KMS-11 (cell line): ENCODE measurements around the gene SETSIP.
"Not testable (repeated sequence)": the region's sequence is repeated elsewhere in the genome, so short reads cannot be mapped to it uniquely, and the experiment has no call there.

ENCODE experiments used
- H2AFZ ChIP-seq: fragments of 200-600 bp; sonication (generic); 2 replicates; pipeline ENCODE4 v1.6.1; 2016; ENCODE audit warnings: antibody characterized with exemption, mixed run types, low read depth
- H3K27ac ChIP-seq: fragments of 200-600 bp; sonication (generic); 2 replicates; pipeline ENCODE4 v1.6.1; 2016; ENCODE audit warnings: mild to moderate bottlenecking, mixed run types
- H3K27me3 ChIP-seq: fragments of 200-600 bp; sonication (generic); 2 replicates; pipeline ENCODE4 v1.6.1; 2017; ENCODE audit warnings: mild to moderate bottlenecking, low read depth, mixed run types, moderate library complexity; ENCODE audit not compliant: insufficient read depth
- H3K36me3 ChIP-seq: fragments of 200-600 bp; sonication (generic); 2 replicates; pipeline ENCODE4 v1.6.1; 2017; ENCODE audit warnings: mild to moderate bottlenecking, mixed run types; ENCODE audit not compliant: insufficient read depth
- H3K4me1 ChIP-seq: fragments of 200-600 bp; sonication (generic); 2 replicates; pipeline ENCODE4 v1.6.1; 2016; ENCODE audit warnings: mild to moderate bottlenecking, low read depth, mixed run types; ENCODE audit not compliant: poor library complexity, severe bottlenecking
- H3K4me2 ChIP-seq: fragments of 200-600 bp; sonication (generic); 2 replicates; pipeline ENCODE4 v1.7.0; 2016; ENCODE audit warnings: mild to moderate bottlenecking, mixed run types
- H3K4me3 ChIP-seq: fragments of 200-600 bp; sonication (generic); IDR thresholded peaks from 2 replicates; pipeline ENCODE4 v1.6.1; 2017; ENCODE audit warnings: low read depth, low read length, mixed read lengths; ENCODE audit not compliant: insufficient read depth
- H3K79me2 ChIP-seq: fragments of 200-600 bp; sonication (generic); 2 replicates; pipeline ENCODE4 v1.6.1; 2016; ENCODE audit warnings: low read depth, mixed run types; ENCODE audit not compliant: insufficient read depth
- H3K9ac ChIP-seq: fragments of 200-600 bp; sonication (generic); 2 replicates; pipeline ENCODE4 v1.6.1; 2016; ENCODE audit warnings: mild to moderate bottlenecking, mixed run types
- H4K20me1 ChIP-seq: fragments of 200-600 bp; sonication (generic); 2 replicates; pipeline ENCODE4 v1.6.1; 2016; ENCODE audit warnings: mild to moderate bottlenecking, mixed run types; ENCODE audit not compliant: insufficient read depth
- TF ChIP-seq, protein P1 (sequence below): fragments of 200-600 bp; sonication (generic); conservative IDR thresholded peaks from 2 replicates; pipeline ENCODE4 v1.6.1; 2017; ENCODE audit warnings: low read depth, mild to moderate bottlenecking, antibody characterized with exemption, low read length, moderate library complexity, mixed read lengths

Gene SETSIP

DNA sequence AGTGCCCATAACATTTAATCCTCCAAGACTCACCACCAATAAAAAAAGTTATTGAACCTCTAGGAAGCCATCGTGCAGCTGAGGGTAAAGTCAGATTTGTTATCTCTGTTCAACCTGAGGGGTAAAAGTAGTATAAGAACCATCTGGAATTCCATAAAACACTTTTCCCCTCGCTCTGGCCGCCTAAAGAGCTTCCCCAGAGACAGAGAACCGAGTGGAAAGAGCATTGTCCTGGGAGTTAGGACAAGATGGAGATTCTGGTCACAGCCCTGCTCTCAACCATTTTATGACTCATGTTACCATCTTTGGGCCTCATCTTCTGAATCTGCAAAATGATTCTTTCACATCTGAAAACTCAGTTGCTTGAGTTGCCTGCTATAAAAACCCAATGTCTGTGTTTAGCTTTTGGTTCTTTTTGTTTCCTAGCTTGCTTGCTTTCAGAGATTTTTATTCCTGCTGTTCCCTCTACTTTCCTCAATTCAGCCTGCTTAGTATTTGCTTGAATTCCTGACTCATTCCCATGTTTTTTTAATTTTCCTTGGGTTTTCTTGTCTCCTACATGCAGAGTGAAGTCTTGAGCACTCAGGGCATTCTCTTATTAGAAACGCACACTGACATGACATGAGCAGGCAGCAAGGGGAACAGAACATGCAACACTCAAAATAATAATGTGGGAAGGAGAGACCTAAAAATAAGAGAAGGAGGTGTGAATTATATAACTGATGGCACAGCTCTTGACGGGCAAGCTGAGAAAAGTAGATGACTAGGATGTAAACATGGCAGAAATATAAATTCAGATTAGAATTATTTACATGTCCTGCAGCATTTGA is 43.7 kb downstream of the SETSIP start:
- no peak overlapping the region for H3K9ac ChIP-seq
- H3K4me2 ChIP-seq, result no peak overlapping the region
- H3K4me1 ChIP-seq, result no peaks in the 10 kb centered on the region
- no peaks in the 10 kb centered on the region for H3K79me2 ChIP-seq
- no peaks in the 10 kb centered on the region for H3K36me3 ChIP-seq
- H4K20me1 ChIP-seq, result no peaks in the 10 kb centered on the region
- no peak overlapping the region for H3K27ac ChIP-seq
- no peaks in the 10 kb centered on the region for H3K27me3 ChIP-seq
- H2AFZ ChIP-seq, result no peak overlapping the region
- TF ChIP-seq, protein P1, sequence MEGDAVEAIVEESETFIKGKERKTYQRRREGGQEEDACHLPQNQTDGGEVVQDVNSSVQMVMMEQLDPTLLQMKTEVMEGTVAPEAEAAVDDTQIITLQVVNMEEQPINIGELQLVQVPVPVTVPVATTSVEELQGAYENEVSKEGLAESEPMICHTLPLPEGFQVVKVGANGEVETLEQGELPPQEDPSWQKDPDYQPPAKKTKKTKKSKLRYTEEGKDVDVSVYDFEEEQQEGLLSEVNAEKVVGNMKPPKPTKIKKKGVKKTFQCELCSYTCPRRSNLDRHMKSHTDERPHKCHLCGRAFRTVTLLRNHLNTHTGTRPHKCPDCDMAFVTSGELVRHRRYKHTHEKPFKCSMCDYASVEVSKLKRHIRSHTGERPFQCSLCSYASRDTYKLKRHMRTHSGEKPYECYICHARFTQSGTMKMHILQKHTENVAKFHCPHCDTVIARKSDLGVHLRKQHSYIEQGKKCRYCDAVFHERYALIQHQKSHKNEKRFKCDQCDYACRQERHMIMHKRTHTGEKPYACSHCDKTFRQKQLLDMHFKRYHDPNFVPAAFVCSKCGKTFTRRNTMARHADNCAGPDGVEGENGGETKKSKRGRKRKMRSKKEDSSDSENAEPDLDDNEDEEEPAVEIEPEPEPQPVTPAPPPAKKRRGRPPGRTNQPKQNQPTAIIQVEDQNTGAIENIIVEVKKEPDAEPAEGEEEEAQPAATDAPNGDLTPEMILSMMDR, result no peak
- H3K4me3 ChIP-seq, result no peak overlapping the region

DNA sequence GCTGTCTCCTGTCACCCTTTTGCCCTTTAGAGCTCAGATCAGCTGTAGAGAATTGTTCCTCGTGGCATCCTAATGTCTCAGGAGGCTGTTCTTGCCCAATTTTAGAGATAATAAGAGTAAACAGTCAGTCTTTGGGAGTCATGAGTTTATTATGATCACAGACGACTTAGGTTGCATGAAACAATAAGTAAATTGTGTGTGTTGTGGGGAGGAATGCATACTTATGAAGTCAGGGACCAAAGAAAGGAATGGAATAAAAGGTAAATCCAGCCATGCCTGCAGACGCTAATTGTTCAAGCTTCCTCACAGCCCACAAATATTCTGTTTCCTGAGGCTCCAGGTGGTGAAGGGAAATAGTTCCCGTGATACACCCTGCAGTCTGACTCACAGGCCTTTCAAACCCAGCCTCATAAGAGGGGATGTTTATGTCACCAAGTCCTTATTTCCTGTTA is 44.5 kb downstream of the SETSIP start:
- no peaks in the 10 kb centered on the region for H3K36me3 ChIP-seq
- no peak overlapping the region for H3K9ac ChIP-seq
- H2AFZ ChIP-seq, result no peak overlapping the region
- no peaks in the 10 kb centered on the region for H3K4me1 ChIP-seq
- no peaks in the 10 kb centered on the region for H4K20me1 ChIP-seq
- H3K4me2 ChIP-seq, result no peak overlapping the region
- no peaks in the 10 kb centered on the region for H3K79me2 ChIP-seq
- TF ChIP-seq, protein P1, result no peak
- no peak overlapping the region for H3K27ac ChIP-seq
- H3K4me3 ChIP-seq, result no peak overlapping the region
- no peaks in the 10 kb centered on the region for H3K27me3 ChIP-seq

DNA sequence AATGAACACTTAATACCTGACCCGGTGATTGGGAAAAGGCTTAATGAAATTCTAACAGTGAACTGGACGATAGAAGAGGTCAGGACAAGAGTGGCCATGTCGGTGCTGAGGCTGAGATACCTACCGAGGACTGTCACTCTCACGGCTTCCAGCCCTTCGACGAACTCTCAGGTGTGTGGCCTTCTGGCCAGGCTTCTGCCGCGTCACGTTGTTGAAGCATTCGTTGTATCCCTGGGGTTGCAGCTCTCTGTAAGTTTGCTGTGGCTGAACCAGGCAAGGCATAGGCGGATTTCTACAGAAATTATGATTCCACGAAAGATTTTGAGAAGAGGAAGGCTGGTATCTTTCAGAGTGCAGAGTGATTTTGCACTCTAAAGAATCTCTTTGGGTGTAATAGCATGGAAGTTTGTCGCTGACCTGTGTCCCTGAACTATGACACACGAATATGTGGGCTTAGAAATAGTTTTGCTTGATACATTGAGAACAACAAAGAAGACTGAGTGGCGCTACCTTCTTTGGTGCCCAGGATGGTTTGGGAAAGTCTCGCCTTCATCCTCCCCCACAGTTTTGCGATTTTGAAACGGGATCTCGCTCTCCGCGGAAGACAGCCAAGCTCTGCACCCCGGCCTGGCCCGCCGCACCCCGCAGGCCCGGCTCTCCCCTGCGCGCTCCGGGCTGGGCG is 45.8 kb downstream of the SETSIP start:
- no peaks in the 10 kb centered on the region for H3K27me3 ChIP-seq

DNA sequence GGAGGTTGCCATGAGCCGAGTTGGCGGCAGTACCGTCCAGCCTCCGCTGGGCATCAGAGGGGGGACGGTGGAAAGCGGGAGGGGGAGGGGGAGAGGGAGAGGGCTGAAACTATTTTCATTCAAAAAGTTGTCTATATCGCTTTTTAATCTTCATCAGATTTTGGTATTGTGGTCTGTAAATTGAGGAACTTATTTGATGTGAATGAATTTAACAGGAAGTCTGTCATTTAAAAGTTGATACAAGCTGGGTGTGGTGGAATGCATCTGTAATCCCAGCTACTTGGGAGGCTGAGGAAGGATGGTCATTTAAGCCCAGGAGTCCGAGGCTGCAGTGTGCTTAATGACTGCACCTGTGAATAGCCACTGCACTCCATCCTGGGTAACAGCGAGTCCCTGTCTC is 48.4 kb downstream of the SETSIP start:
- Histone ChIP-seq H3K4me3 (no peak overlapping the region), H3K27ac (no peak overlapping the region), H3K27me3 (no peaks in the 10 kb centered on the region), H3K79me2 (no peaks in the 10 kb centered on the region), H3K36me3 (no peaks in the 10 kb centered on the region), H3K4me2 (no peak overlapping the region), H4K20me1 (no peaks in the 10 kb centered on the region), H3K9ac (no peak overlapping the region), H3K4me1 (no peaks in the 10 kb centered on the region), H2AFZ (no peak overlapping the region)
- TF ChIP-seq, protein P1, result no peak

More for the DNA sequence above, 45.8 kb downstream of the SETSIP start:
- Histone ChIP-seq H3K79me2 (no peaks in the 10 kb centered on the region), H3K4me3 (no peak overlapping the region), H3K36me3 (no peaks in the 10 kb centered on the region), H3K4me2 (no peak overlapping the region), H2AFZ (no peak overlapping the region), H4K20me1 (no peaks in the 10 kb centered on the region), H3K4me1 (no peaks in the 10 kb centered on the region), H3K9ac (no peak overlapping the region), H3K27ac (no peak overlapping the region)
- TF ChIP-seq, protein P1, result no peak

DNA sequence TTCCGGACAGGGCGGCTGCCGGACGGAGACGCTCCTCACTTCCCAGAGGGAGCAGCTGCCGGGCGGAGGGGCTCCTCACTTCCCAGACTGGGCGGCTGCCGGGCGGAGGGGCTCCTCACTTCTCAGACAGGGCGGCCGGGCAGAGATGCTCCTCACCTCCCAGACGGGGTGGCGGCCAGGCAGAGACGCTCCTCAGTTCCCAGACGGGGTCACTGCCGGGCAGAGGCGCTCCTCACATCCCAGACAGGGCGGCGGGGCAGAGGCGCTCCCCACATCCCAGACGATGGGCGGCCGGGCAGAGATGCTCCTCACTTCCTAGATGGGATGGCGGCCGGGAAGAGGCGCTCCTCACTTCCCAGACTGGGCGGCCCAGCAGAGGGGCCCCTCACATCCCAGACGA is 49.2 kb downstream of the SETSIP start:
- H3K27ac ChIP-seq, H4K20me1 ChIP-seq, H3K4me2 ChIP-seq, H3K27me3 ChIP-seq, H3K79me2 ChIP-seq, H3K4me3 ChIP-seq, H2AFZ ChIP-seq, H3K36me3 ChIP-seq, H3K4me1 ChIP-seq, H3K9ac ChIP-seq: not testable (repeated sequence)
